OCI-LY7 (cell line): ENCODE results near the gene C1QL4.

ENCODE experiments used
- CTCF ChIP-seq: fragments of 200-600 bp; sonication (generic); conservative IDR thresholded peaks from 2 replicates; pipeline ENCODE4 v1.5.1; 2014; ENCODE audit warnings: mild to moderate bottlenecking, antibody characterized with exemption, low read length, moderate library complexity, mixed read lengths
- EZH2phosphoT487 ChIP-seq: fragments of 200-600 bp; sonication (generic); IDR thresholded peaks from 2 replicates; pipeline ENCODE4 v1.6.1; 2018; ENCODE audit warnings: low read depth, borderline replicate concordance, mild to moderate bottlenecking, mixed run types, antibody characterized with exemption, low read length, moderate library complexity, mixed read lengths

- no peak for TF ChIP-seq CTCF
- TF ChIP-seq EZH2phosphoT487, result no peak
These were observed 2.8 kb downstream of the C1QL4 start for GRCh38 chr12:49334226-49334625.
